IMR-90 (cell line): ENCODE measurements around the gene BCL2L11. TPM values are rescaled to one million over a fixed set of nuclear protein-coding genes. Genes with fewer than 3 reads are reported as not detected.

Experiments used
- ATAC-seq: fragments of 200-7000 bp; cut with Tn5 transposase; 2 replicates; pipeline ENCODE4 v1.9.1; 2020; ENCODE audit warnings: low read depth, mild to moderate bottlenecking, moderate library complexity
- BruUV-seq: library from RNA; stranded (reverse); fragments of 400-500 nt; replicated peaks from 2 replicates; lab custom pipeline; 2021; lab: Mats Ljungman, UMichigan
- CTCF ChIA-PET: fragments of 300-600 bp; formaldehyde crosslinking; extraction: SDS; loops from one replicate; lab custom pipeline; 2021; ENCODE audit warnings: antibody characterized with exemption; lab: Yijun Ruan, JAX
- POLR2A ChIA-PET: fragments of 300-600 bp; sonication (Branson Sonifier 250); formaldehyde crosslinking; loops from one replicate; lab custom pipeline; 2022; ENCODE audit warnings: antibody characterized with exemption; ENCODE audit not compliant: unreplicated experiment; lab: Charles Lee
- DNase-seq: peaks from one replicate; pipeline ENCODE4 v3.0.0; 2013
- H2AFZ ChIP-seq: replicated peaks from 2 replicates; pipeline ENCODE3; 2013; ENCODE audit warnings: low read length, mild to moderate bottlenecking; ENCODE audit not compliant: poor library complexity
- H2AK5ac ChIP-seq: 2 replicates; pipeline ENCODE4 v1.6.1; 2013; ENCODE audit warnings: low read depth, low read length, inconsistent platforms
- H2AK9ac ChIP-seq: replicated peaks from 2 replicates; pipeline ENCODE3; 2013; ENCODE audit warnings: mild to moderate bottlenecking, low read depth, low read length, moderate library complexity; ENCODE audit not compliant: poor library complexity
- H2BK120ac ChIP-seq: 2 replicates; pipeline ENCODE4 v1.6.1; 2013; ENCODE audit warnings: low read depth, low read length, inconsistent platforms
- H2BK15ac ChIP-seq: 3 replicates; pipeline ENCODE4 v1.6.1; 2013; ENCODE audit warnings: low read depth, low read length, inconsistent platforms
- H2BK20ac ChIP-seq: 2 replicates; pipeline ENCODE4 v1.6.1; 2013; ENCODE audit warnings: low read depth, mild to moderate bottlenecking, inconsistent platforms, low read length, moderate library complexity
- H2BK5ac ChIP-seq: 2 replicates; pipeline ENCODE4 v1.6.1; 2013; ENCODE audit warnings: mild to moderate bottlenecking, low read depth, low read length, inconsistent platforms; ENCODE audit not compliant: poor library complexity, severe bottlenecking
- H3K14ac ChIP-seq: replicated peaks from 2 replicates; pipeline ENCODE4 v1.6.1; 2013; ENCODE audit warnings: low read depth, low read length, inconsistent platforms
- H3K18ac ChIP-seq: 2 replicates; pipeline ENCODE4 v1.6.1; 2013; ENCODE audit warnings: low read depth, low read length, control low read depth
- H3K23ac ChIP-seq: 2 replicates; pipeline ENCODE4 v1.6.1; 2013; ENCODE audit warnings: low read depth, low read length, inconsistent platforms
- H3K27ac ChIP-seq: 2 replicates; pipeline ENCODE4 v1.5.1; 2013; ENCODE audit warnings: mild to moderate bottlenecking, control low read depth, low read length; ENCODE audit not compliant: insufficient read depth
- H3K27me3 ChIP-seq: 2 replicates; pipeline ENCODE4 v1.6.1; 2013; ENCODE audit warnings: low read length; ENCODE audit not compliant: control insufficient read depth, insufficient read depth
- H3K36me3 ChIP-seq: 2 replicates; pipeline ENCODE4 v1.6.1; 2013; ENCODE audit warnings: low read length, mixed read lengths; ENCODE audit not compliant: control insufficient read depth, insufficient read depth
- H3K4ac ChIP-seq: 2 replicates; pipeline ENCODE4 v1.6.1; 2013; ENCODE audit warnings: low read depth, low read length, inconsistent platforms
- H3K4me1 ChIP-seq: 2 replicates; pipeline ENCODE4 v1.6.1; 2013; ENCODE audit warnings: low read length, mixed read lengths; ENCODE audit not compliant: control insufficient read depth, insufficient read depth
- H3K4me2 ChIP-seq: 2 replicates; pipeline ENCODE4 v1.6.1; 2013; ENCODE audit warnings: low read depth, mild to moderate bottlenecking, control low read depth, low read length, moderate library complexity
- H3K4me3 ChIP-seq: 2 replicates; pipeline ENCODE4 v1.5.1; 2013; ENCODE audit warnings: low read depth, mild to moderate bottlenecking, control low read depth, low read length, moderate library complexity; ENCODE audit not compliant: insufficient read depth
- H3K56ac ChIP-seq: 2 replicates; pipeline ENCODE4 v1.6.1; 2013; ENCODE audit warnings: low read length, inconsistent platforms; ENCODE audit not compliant: insufficient read depth; ENCODE audit errors: extremely low read depth
- H3K79me1 ChIP-seq, 2 experiments: 2 replicates each; pipeline ENCODE4 v1.6.1; 2013; ENCODE audit warnings: low read length in 2 of 2, inconsistent platforms in 1 of 2, low read depth in 1 of 2
- H3K9ac ChIP-seq: 2 replicates; pipeline ENCODE4 v1.6.1; 2013; ENCODE audit warnings: low read depth, low read length, control low read depth
- H3K9me1 ChIP-seq: 2 replicates; pipeline ENCODE4 v1.6.1; 2013; ENCODE audit warnings: low read length, inconsistent platforms; ENCODE audit not compliant: insufficient read depth
- H3K9me3 ChIP-seq: 2 replicates; pipeline ENCODE4 v1.6.1; 2013; ENCODE audit warnings: low read length; ENCODE audit not compliant: control insufficient read depth, insufficient read depth
- H4K20me1 ChIP-seq: 2 replicates; pipeline ENCODE4 v1.6.1; 2013; ENCODE audit warnings: low read length, inconsistent platforms; ENCODE audit not compliant: insufficient read depth
- H4K5ac ChIP-seq: 2 replicates; pipeline ENCODE4 v1.6.1; 2013; ENCODE audit warnings: mild to moderate bottlenecking, low read depth, low read length, control low read depth
- H4K8ac ChIP-seq, 2 experiments: 2 replicates each; pipeline ENCODE4 v1.6.1; 2013; ENCODE audit warnings: low read depth in 2 of 2, low read length in 2 of 2, control low read depth in 1 of 2, inconsistent platforms in 1 of 2
- H4K91ac ChIP-seq: 2 replicates; pipeline ENCODE4 v1.6.1; 2013; ENCODE audit warnings: low read depth, low read length, inconsistent platforms; ENCODE audit not compliant: insufficient read depth
- BHLHE40 ChIP-seq: fragments of 150-350 bp; IDR thresholded peaks from 2 replicates; pipeline ENCODE4 v1.6.1; 2016; ENCODE audit warnings: mild to moderate bottlenecking, low read depth, low read length
- CHD1 ChIP-seq: IDR thresholded peaks from 2 replicates; pipeline ENCODE4 v1.6.1; 2012; ENCODE audit warnings: low read depth, low read length, improper control_type of control experiment
- CTCF ChIP-seq: conservative IDR thresholded peaks from 2 replicates; pipeline ENCODE4 v1.5.1; 2012; ENCODE audit warnings: mild to moderate bottlenecking, low read depth, low read length, improper control_type of control experiment
- ELK1 ChIP-seq: fragments of 150-350 bp; IDR thresholded peaks from 2 replicates; pipeline ENCODE4 v1.6.1; 2016; ENCODE audit warnings: low read depth, mild to moderate bottlenecking, low read length, moderate library complexity, borderline replicate concordance
- FOS ChIP-seq: fragments of 150-350 bp; IDR thresholded peaks from 2 replicates; pipeline ENCODE4 v1.6.1; 2016; ENCODE audit warnings: low read depth, low read length
- MAFK ChIP-seq: IDR thresholded peaks from 2 replicates; pipeline ENCODE4 v1.6.1; 2012; ENCODE audit warnings: low read depth, low read length, improper control_type of control experiment
- MXI1 ChIP-seq: IDR thresholded peaks from 2 replicates; pipeline ENCODE4 v1.6.1; 2012; ENCODE audit warnings: low read depth, mild to moderate bottlenecking, low read length, moderate library complexity, borderline replicate concordance
- NFE2L2 ChIP-seq: fragments of 150-350 bp; IDR thresholded peaks from 2 replicates; pipeline ENCODE4 v1.6.1; 2016; ENCODE audit warnings: low read depth, mild to moderate bottlenecking, low read length
- POLR2A ChIP-seq: IDR thresholded peaks from 2 replicates; pipeline ENCODE4 v1.6.1; 2012; ENCODE audit warnings: mild to moderate bottlenecking, low read depth, low read length
- RAD21 ChIP-seq: IDR thresholded peaks from 2 replicates; pipeline ENCODE4 v1.6.1; 2012; ENCODE audit warnings: low read length, improper control_type of control experiment
- RCOR1 ChIP-seq: IDR thresholded peaks from 2 replicates; pipeline ENCODE4 v1.6.1; 2012; ENCODE audit warnings: mild to moderate bottlenecking, low read length, improper control_type of control experiment; ENCODE audit not compliant: insufficient replicate concordance
- RFX5 ChIP-seq: IDR thresholded peaks from 2 replicates; pipeline ENCODE4 v1.8.0; 2012; ENCODE audit warnings: low read depth, mild to moderate bottlenecking, low read length, moderate library complexity
- USF2 ChIP-seq: fragments of 150-350 bp; IDR thresholded peaks from 2 replicates; pipeline ENCODE4 v1.6.1; 2017; ENCODE audit warnings: mild to moderate bottlenecking, antibody characterized with exemption, low read length, low read depth
- WGBS, 2 experiments: methylation state at CpG; one replicate each; pipeline versions ENCODE4 v1.1.5 to v1.1.7; 2013; ENCODE audit warnings: missing lambda C conversion rate in 2 of 2; ENCODE audit not compliant: insufficient read length in 1 of 2; ENCODE audit errors: extremely low coverage in 2 of 2; 5-methylcytosine and 5-hydroxymethylcytosine counted together
- dilution Hi-C: fragments of 300-500 bp; cut with HindIII; formaldehyde crosslinking; loops from one replicate; pipeline ENCODE4 v1.14.3; 2018; ENCODE audit warnings: low sequenced_read_pairs; ENCODE audit not compliant: unreplicated experiment
- in situ Hi-C: fragments of 300-500 bp; cut with MboI; formaldehyde crosslinking; loops from 3 replicates; pipeline ENCODE4 v1.14.3; 2019; ENCODE audit warnings: low sequenced_read_pairs, inconsistent platforms, mixed read lengths
- intact Hi-C: fragments of 100-400 bp; cut with micrococcal nuclease; formaldehyde crosslinking; loops from 2 replicates; pipeline ENCODE4 v1.10.0; 2022
- polyA plus RNA-seq, 3 experiments: library from polyadenylated mRNA; depleted of rRNA; stranded (reverse); fragments of >200 nt; gene quantifications; 2 replicates each; pipeline ENCODE4 v1.2.3, GENCODE V29; 2012; ENCODE audit warnings: low replicate concordance in 1 of 3
- total RNA-seq: library from RNA; depleted of rRNA; stranded (reverse); fragments of >200 nt; gene quantifications from 2 replicates; pipeline ENCODE4 v1.2.3, GENCODE V29; 2012

BCL2L11 gene
- total and polyA plus RNA-seq, 2 of the 4 experiments (the other 2 are of a cell fraction), result 1.1 to 1.7 TPM

- Histone ChIP-seq H3K4me1 (no peaks in the 10 kb centered on the region; the same call in 1 of the 2 replicates), H2BK20ac (no peak overlapping the region), H3K9me3 (peaks cover 3% of the 10 kb centered on the region; the same call in 1 of the 2 replicates), H4K5ac (no peak overlapping the region), H3K18ac (no peak overlapping the region), H3K14ac (no peak overlapping the region), H3K27me3 (peaks cover 5% of the 10 kb centered on the region; the same call in 1 of the 2 replicates), H3K4me3 (no peak overlapping the region), H3K23ac (no peak overlapping the region), H2BK15ac (no peak overlapping the region), H3K4me2 (no peak overlapping the region; the same call in 1 of the 2 replicates), H3K36me3 (peaks cover 13% of the 10 kb centered on the region), H2BK120ac (no peak overlapping the region), H3K56ac (no peak overlapping the region), H4K8ac (no peak overlapping the region), H3K9ac (no peak overlapping the region), H2AFZ (no peak overlapping the region), H3K27ac (no peak overlapping the region), H2BK5ac (no peak overlapping the region), H3K9me1 (no peaks in the 10 kb centered on the region), H3K4ac (no peak overlapping the region), H2AK5ac (no peak overlapping the region), H2AK9ac (peak overlapping the region; percentile 80), H4K91ac (no peak overlapping the region), H3K79me1 (peaks cover 0 to 8% of the 10 kb centered on the region in 2 experiments; a peak in 1 of 4 replicates), H4K20me1 (peaks cover 9% of the 10 kb centered on the region; the same call in 1 of the 2 replicates)
- DNase-seq (no peak), ATAC-seq (no peak)
- 47% methylated on average over 4 of the region's 7 CpGs; no CpG with 5 or more reads in 1 of the 2 experiments for WGBS, 2 experiments
- dilution Hi-C loops (no loop called here), in situ Hi-C loops (no loop called here), intact Hi-C loops (no loop called here)
- no TSS peak for BruUV-seq
- TF ChIP-seq BHLHE40 (no peak), MXI1 (no peak), NFE2L2 (no peak), USF2 (no peak), RCOR1 (no peak), POLR2A (no peak), FOS (no peak), ELK1 (no peak), CTCF (no peak), RFX5 (no peak), CHD1 (no peak), RAD21 (no peak), MAFK (no peak)
- ChIA-PET CTCF (no interaction called here), POLR2A (interaction anchor here (0.6 to 0.7 kb wide), 2 partner anchors 29 to 334 kb away, joined by 3 to 12 read pairs; no protein-coding TSS in a partner anchor)
These were observed 3.0 kb downstream of the BCL2L11 start for GRCh38 chr2:111123751-111124150.
